Upper lobe of left lung (tissue), 4 donors: ENCODE results near the gene ZNF112.

ENCODE experiments used
- CTCF ChIP-seq, 6 experiments: fragments of 450-650 bp in 4 of 6; fragments of 200-600 bp in 2 of 6; sonication (generic) in 2 of 6; IDR thresholded peaks; one replicate each; pipeline ENCODE4 v1.5.1; 2016 to 2019; ENCODE audit warnings: antibody characterized with exemption in 6 of 6
- POLR2A ChIP-seq, 4 donors: fragments of 450-650 bp; IDR thresholded peaks; one replicate each; pipeline ENCODE4 v1.5.1; 2016 to 2017; ENCODE audit warnings: antibody characterized with exemption in 4 of 4, mild to moderate bottlenecking in 2 of 4
- POLR2AphosphoS5 ChIP-seq, 2 donors: sonication (generic); formaldehyde crosslinking; IDR thresholded peaks; one replicate each; pipeline ENCODE4 v1.5.1; 2017; ENCODE audit warnings: antibody characterized with exemption in 2 of 2

GRCh38 chr19:44401139-44402115 lies 44.9 kb upstream of the ZNF112 start, which contains the start of gene ZNF285:
- TF ChIP-seq POLR2A (IDR thresholded peaks at IDR 0.05) (no peak), POLR2AphosphoS5 (IDR thresholded peaks at IDR 0.05) (peak in 1 of 2 donors; percentile 23), CTCF (IDR thresholded peaks at IDR 0.05) (no peak)
